Fibroblast of pulmonary artery (primary cell): ENCODE data around the gene FCGR1A.
"Not testable (repeated sequence)": the region's sequence is repeated elsewhere in the genome, so short reads cannot be mapped to it uniquely, and the experiment has no call there.

ENCODE experiments used
- DNase-seq: peaks from one replicate; pipeline ENCODE4 v3.0.0-alpha.2; 2010; ENCODE audit warnings: low read depth
- H3K4me3 ChIP-seq: replicated peaks from 2 replicates; pipeline ENCODE4 v1.5.1; 2011; ENCODE audit warnings: low read depth, mild to moderate bottlenecking, control low read depth, low read length, moderate library complexity

The FCGR1A gene

GRCh38 chr1:149782600-149782999 lies at the start of gene FCGR1A:
Gene FCGR1A, plus strand, starts transcription at chr1:149782694. Its CDS starts 50 bp downstream, at chr1:149782744.
- not testable (repeated sequence) for DNase-seq, H3K4me3 ChIP-seq

GRCh38 chr1:149732781-149733180 lies 49.7 kb upstream of the FCGR1A start:
- not testable (repeated sequence) for DNase-seq, H3K4me3 ChIP-seq

- not testable (repeated sequence) for DNase-seq, H3K4me3 ChIP-seq
Measured at GRCh38 chr1:149734692-149735091, 47.8 kb upstream of the FCGR1A start.

GRCh38 chr1:149740148-149740581 lies 42.3 kb upstream of the FCGR1A start:
- H3K4me3 ChIP-seq, DNase-seq: not testable (repeated sequence)

GRCh38 chr1:149740590-149741230 lies 41.8 kb upstream of the FCGR1A start:
- not testable (repeated sequence) for H3K4me3 ChIP-seq, DNase-seq

- not testable (repeated sequence) for DNase-seq, H3K4me3 ChIP-seq
Measured at GRCh38 chr1:149741914-149742313, 40.6 kb upstream of the FCGR1A start.

GRCh38 chr1:149746463-149747356 lies 35.8 kb upstream of the FCGR1A start:
- H3K4me3 ChIP-seq, DNase-seq: not testable (repeated sequence)

GRCh38 chr1:149747359-149748143 lies 34.9 kb upstream of the FCGR1A start:
- not testable (repeated sequence) for DNase-seq, H3K4me3 ChIP-seq

- not testable (repeated sequence) for H3K4me3 ChIP-seq, DNase-seq
Measured at GRCh38 chr1:149748144-149748500, 34.4 kb upstream of the FCGR1A start.

GRCh38 chr1:149750562-149750961 lies 31.9 kb upstream of the FCGR1A start:
- DNase-seq, H3K4me3 ChIP-seq: not testable (repeated sequence)

- not testable (repeated sequence) for DNase-seq, H3K4me3 ChIP-seq
Measured at GRCh38 chr1:149752186-149752585, 30.3 kb upstream of the FCGR1A start.

- DNase-seq, H3K4me3 ChIP-seq: not testable (repeated sequence)
Measured at GRCh38 chr1:149753466-149753865, 29.0 kb upstream of the FCGR1A start.

GRCh38 chr1:149755294-149755693 lies 27.2 kb upstream of the FCGR1A start:
- H3K4me3 ChIP-seq, DNase-seq: not testable (repeated sequence)

- H3K4me3 ChIP-seq, DNase-seq: not testable (repeated sequence)
Measured at GRCh38 chr1:149762294-149762693, 20.2 kb upstream of the FCGR1A start.

- not testable (repeated sequence) for H3K4me3 ChIP-seq, DNase-seq
Measured at GRCh38 chr1:149764087-149764800, 18.2 kb upstream of the FCGR1A start.

GRCh38 chr1:149766241-149766640 lies 16.3 kb upstream of the FCGR1A start:
- not testable (repeated sequence) for DNase-seq, H3K4me3 ChIP-seq

GRCh38 chr1:149769216-149769615 lies 13.3 kb upstream of the FCGR1A start:
- not testable (repeated sequence) for H3K4me3 ChIP-seq, DNase-seq

- not testable (repeated sequence) for H3K4me3 ChIP-seq, DNase-seq
Measured at GRCh38 chr1:149770661-149771060, 11.8 kb upstream of the FCGR1A start.
